ENCODE results near the gene SKP2.

SKP2 gene

GRCh38 chr5:36202521-36202961 is 50.6 kb downstream of the SKP2 start:
- DNase-seq = no peak

GRCh38 chr5:36205329-36205728 is 53.4 kb downstream of the SKP2 start:
- no peak for DNase-seq

- DNase-seq = no peak
These were observed 55.0 kb downstream of the SKP2 start for GRCh38 chr5:36206913-36207312.

- DNase-seq = no peak
These were observed 56.9 kb downstream of the SKP2 start for GRCh38 chr5:36208786-36209185.

GRCh38 chr5:36209664-36210063 is 57.8 kb downstream of the SKP2 start:
- DNase-seq = no peak

- no peak for DNase-seq
These were observed 62.5 kb downstream of the SKP2 start for GRCh38 chr5:36214436-36214835.

- no peak for DNase-seq
These were observed 64.0 kb downstream of the SKP2 start for GRCh38 chr5:36215910-36216309.

- no peak for DNase-seq
These were observed 65.7 kb downstream of the SKP2 start for GRCh38 chr5:36217567-36217966.

GRCh38 chr5:36217988-36218387 is 66.1 kb downstream of the SKP2 start:
- no peak for DNase-seq

- DNase-seq = no peak
These were observed 70.7 kb downstream of the SKP2 start for GRCh38 chr5:36222620-36223019.

GRCh38 chr5:36227046-36227445 is 75.1 kb downstream of the SKP2 start:
- no peak for DNase-seq

GRCh38 chr5:36228505-36228904 is 76.6 kb downstream of the SKP2 start:
- no peak for DNase-seq

- DNase-seq = no peak
These were observed 78.4 kb downstream of the SKP2 start for GRCh38 chr5:36230151-36230790.

GRCh38 chr5:36232533-36232932 is 80.6 kb downstream of the SKP2 start:
- no peak for DNase-seq
